T-helper 2 cell treated with Interferon-gamma antibody and Interleukin-4, amounts not matched to agents 5 μg/mL and 100 μg/mL, for 36 hours (primary cell): ENCODE measurements around the gene TP53I13.

Experiments used
- DNase-seq: peaks from one replicate; pipeline ENCODE4 v3.0.0; 2021; ENCODE audit warnings: low spot score
- H3K27ac Mint-ChIP-seq: one replicate; pipeline ENCODE4 v1.8.0; 2021; ENCODE audit warnings: mild to moderate bottlenecking, mixed read lengths
- H3K27me3 Mint-ChIP-seq: one replicate; pipeline ENCODE4 v1.8.0; 2021; ENCODE audit warnings: low read depth, mixed read lengths
- H3K36me3 Mint-ChIP-seq: one replicate; pipeline ENCODE4 v1.8.0; 2021; ENCODE audit warnings: low read depth, mixed read lengths
- H3K4me1 Mint-ChIP-seq: one replicate; pipeline ENCODE4 v1.8.0; 2021; ENCODE audit warnings: low read depth, mixed read lengths
- H3K4me3 Mint-ChIP-seq: one replicate; pipeline ENCODE4 v1.8.0; 2022; ENCODE audit warnings: mild to moderate bottlenecking, moderate library complexity, mixed read lengths
- H3K9me3 Mint-ChIP-seq: one replicate; pipeline ENCODE4 v1.8.0; 2021; ENCODE audit warnings: mixed read lengths

TP53I13 gene

GRCh38 chr17:29561554-29562517 lies 6.7 kb upstream of the TP53I13 start:
- DNase-seq = no peak
- Mint-ChIP-seq H3K36me3 (peaks cover 36% of the 10 kb centered on the region), H3K4me1 (peaks cover 33% of the 10 kb centered on the region), H3K27ac (no peak overlapping the region), H3K9me3 (no peaks in the 10 kb centered on the region), H3K27me3 (no peaks in the 10 kb centered on the region), H3K4me3 (no peak overlapping the region)

GRCh38 chr17:29562615-29563014 lies 5.9 kb upstream of the TP53I13 start:
- Mint-ChIP-seq H3K4me1 (peaks cover 26% of the 10 kb centered on the region), H3K4me3 (no peak overlapping the region), H3K27me3 (no peaks in the 10 kb centered on the region), H3K27ac (no peak overlapping the region), H3K9me3 (no peaks in the 10 kb centered on the region), H3K36me3 (peaks cover 36% of the 10 kb centered on the region)
- no peak for DNase-seq

- Mint-ChIP-seq H3K27ac (peak overlapping the region; percentile 16), H3K4me1 (peaks cover 22% of the 10 kb centered on the region), H3K4me3 (peak overlapping the region; percentile 39)
These were observed 4.7 kb upstream of the TP53I13 start for GRCh38 chr17:29563816-29564215.

GRCh38 chr17:29565643-29566472 lies 2.6 kb upstream of the TP53I13 start:
- H3K4me3 Mint-ChIP-seq = peak overlapping the region; percentile 97
- H3K36me3 Mint-ChIP-seq = peaks cover 30% of the 10 kb centered on the region
- peak overlapping the region; percentile 97 for H3K27ac Mint-ChIP-seq
- no peaks in the 10 kb centered on the region for H3K9me3 Mint-ChIP-seq
- no peaks in the 10 kb centered on the region for H3K27me3 Mint-ChIP-seq
- peaks cover 32% of the 10 kb centered on the region for H3K4me1 Mint-ChIP-seq
- DNase-seq = peak; percentile 60

More at GRCh38 chr17:29563816-29564215, 4.7 kb upstream of the TP53I13 start:
- DNase-seq = no peak
- H3K36me3 Mint-ChIP-seq = peaks cover 36% of the 10 kb centered on the region
- no peaks in the 10 kb centered on the region for H3K27me3 Mint-ChIP-seq
- no peaks in the 10 kb centered on the region for H3K9me3 Mint-ChIP-seq

GRCh38 chr17:29566473-29567303 lies 1.8 kb upstream of the TP53I13 start, which contains the start of gene ABHD15:
TSS of gene ABHD15 (minus strand) at chr17:29567037. CDS start at chr17:29566966, 71 bp downstream.
- no peaks in the 10 kb centered on the region for H3K9me3 Mint-ChIP-seq
- H3K27me3 Mint-ChIP-seq = no peaks in the 10 kb centered on the region
- DNase-seq = peak; percentile 84
- H3K4me1 Mint-ChIP-seq = peaks cover 35% of the 10 kb centered on the region
- H3K36me3 Mint-ChIP-seq = peaks cover 33% of the 10 kb centered on the region
- peak within 1 kb of the TSS; percentile 97 for H3K27ac Mint-ChIP-seq
- H3K4me3 Mint-ChIP-seq = peak within 1 kb of the TSS; percentile 97

- peak overlapping the region; percentile 97 for H3K27ac Mint-ChIP-seq
- peaks cover 28% of the 10 kb centered on the region for H3K36me3 Mint-ChIP-seq
- no peak for DNase-seq
- H3K4me3 Mint-ChIP-seq = peak overlapping the region; percentile 92
- H3K27me3 Mint-ChIP-seq = no peaks in the 10 kb centered on the region
- H3K9me3 Mint-ChIP-seq = no peaks in the 10 kb centered on the region
- peaks cover 35% of the 10 kb centered on the region for H3K4me1 Mint-ChIP-seq
These were observed 1.3 kb upstream of the TP53I13 start for GRCh38 chr17:29567304-29567553.

GRCh38 chr17:29567554-29568330 lies 759 bp upstream of the TP53I13 start:
- H3K27me3 Mint-ChIP-seq = no peaks in the 10 kb centered on the region
- H3K27ac Mint-ChIP-seq = peak overlapping the region; percentile 97
- H3K9me3 Mint-ChIP-seq = no peaks in the 10 kb centered on the region
- peaks cover 35% of the 10 kb centered on the region for H3K4me1 Mint-ChIP-seq
- DNase-seq = peak; percentile 83
- peaks cover 23% of the 10 kb centered on the region for H3K36me3 Mint-ChIP-seq
- peak overlapping the region; percentile 92 for H3K4me3 Mint-ChIP-seq

- Mint-ChIP-seq H3K27me3 (no peaks in the 10 kb centered on the region), H3K4me1 (peaks cover 28% of the 10 kb centered on the region), H3K4me3 (peak overlapping the region; percentile 89), H3K27ac (peak overlapping the region; percentile 70), H3K36me3 (peaks cover 19% of the 10 kb centered on the region), H3K9me3 (no peaks in the 10 kb centered on the region)
- DNase-seq = no peak
These were observed 897 bp downstream of the TP53I13 start for GRCh38 chr17:29569245-29569950.

- Mint-ChIP-seq H3K27me3 (no peaks in the 10 kb centered on the region), H3K4me3 (peak overlapping the region; percentile 31), H3K4me1 (peaks cover 22% of the 10 kb centered on the region), H3K36me3 (peaks cover 27% of the 10 kb centered on the region), H3K9me3 (no peaks in the 10 kb centered on the region), H3K27ac (no peak overlapping the region)
- DNase-seq = no peak
These were observed 2.0 kb downstream of the TP53I13 start for GRCh38 chr17:29570521-29570920.

- no peak overlapping the region for H3K4me3 Mint-ChIP-seq
These were observed 3.0 kb downstream of the TP53I13 start for GRCh38 chr17:29571486-29571882.

GRCh38 chr17:29571883-29572681 lies 3.6 kb downstream of the TP53I13 start:
- Mint-ChIP-seq H3K27me3 (no peaks in the 10 kb centered on the region), H3K4me1 (peaks cover 15% of the 10 kb centered on the region), H3K9me3 (no peaks in the 10 kb centered on the region), H3K36me3 (peaks cover 21% of the 10 kb centered on the region), H3K27ac (no peak overlapping the region), H3K4me3 (no peak overlapping the region)
- DNase-seq = no peak

More at GRCh38 chr17:29571486-29571882, 3.0 kb downstream of the TP53I13 start:
- Mint-ChIP-seq H3K36me3 (peaks cover 21% of the 10 kb centered on the region), H3K27me3 (no peaks in the 10 kb centered on the region), H3K27ac (no peak overlapping the region), H3K9me3 (no peaks in the 10 kb centered on the region), H3K4me1 (peaks cover 15% of the 10 kb centered on the region)
- DNase-seq = no peak
